Measurements from ENCODE around the gene AIM2.

The AIM2 gene

DNA sequence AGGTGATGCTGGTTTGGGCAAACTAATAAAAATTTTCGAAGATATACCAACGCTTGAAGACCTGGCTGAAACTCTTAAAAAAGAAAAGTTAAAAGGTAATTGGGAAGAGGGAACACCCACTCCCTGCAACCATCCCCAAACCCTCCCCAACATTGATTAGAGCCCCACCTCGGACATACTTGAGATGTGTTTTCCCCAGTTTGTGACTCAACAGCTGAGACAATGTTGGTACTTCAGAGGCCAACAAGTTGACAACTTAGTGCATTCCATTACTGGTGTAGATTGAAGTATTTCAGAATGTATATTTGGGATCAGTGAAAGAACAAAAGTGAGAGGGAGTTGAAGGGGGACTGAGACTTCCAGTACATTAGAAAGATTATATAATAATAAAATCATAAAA is 61.7 kb downstream of the AIM2 start:
- no peak for DNase-seq (ENCODE audit: low read depth)

DNA sequence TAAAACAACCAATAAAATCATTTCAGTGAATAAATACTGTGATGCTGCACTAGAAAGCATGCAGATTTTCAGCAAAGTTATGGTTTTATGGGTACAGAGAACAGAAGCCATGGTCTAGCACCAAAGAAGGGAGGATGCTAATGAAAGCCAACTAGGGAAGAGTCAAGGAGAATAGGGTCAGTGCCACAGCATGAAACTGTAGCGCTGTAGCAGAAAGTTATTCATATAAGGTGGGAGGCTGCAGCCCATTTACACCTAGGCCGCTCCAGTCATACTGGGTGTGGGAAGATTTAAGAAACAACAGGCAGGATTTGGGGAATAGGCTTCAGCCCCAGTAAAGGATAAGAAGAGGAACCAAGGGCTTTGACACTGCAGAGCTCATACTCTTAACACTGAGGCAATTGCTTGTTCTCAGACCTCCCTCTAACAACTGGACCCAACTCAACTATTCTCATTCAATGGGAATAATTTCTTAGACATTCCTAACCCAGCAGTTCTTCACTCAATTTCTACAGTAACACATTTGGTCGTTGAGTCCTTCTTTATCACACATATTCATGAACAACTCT is 62.5 kb downstream of the AIM2 start:
- DNase-seq (ENCODE audit: low read depth), result no peak

DNA sequence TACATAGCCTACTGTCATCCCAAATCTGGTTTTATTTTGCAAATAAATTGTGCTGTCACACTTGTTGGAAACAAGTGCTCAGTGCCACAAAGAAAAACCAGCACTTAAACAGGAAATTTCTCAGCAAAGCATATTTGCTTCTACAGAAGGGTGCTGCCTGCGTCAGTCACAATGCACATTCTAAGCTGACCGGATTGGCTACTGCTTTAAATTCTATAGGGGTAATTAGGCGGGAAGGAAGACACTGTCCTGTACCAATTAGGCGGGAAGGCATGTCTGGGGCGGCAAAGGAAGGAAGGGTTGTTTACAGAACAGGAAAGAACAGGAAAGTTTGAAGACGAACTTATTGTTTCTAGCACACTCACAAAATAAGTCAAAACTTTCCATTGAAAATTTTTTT is 64.1 kb downstream of the AIM2 start:
- DNase-seq (ENCODE audit: low read depth), result no peak

Measured in GM04503 (cell line).